ENCODE data around the gene BIRC5.
A peak's percentile ranks its signal among the peaks of the same experiment; 100 is the strongest.

Gene BIRC5

DNA sequence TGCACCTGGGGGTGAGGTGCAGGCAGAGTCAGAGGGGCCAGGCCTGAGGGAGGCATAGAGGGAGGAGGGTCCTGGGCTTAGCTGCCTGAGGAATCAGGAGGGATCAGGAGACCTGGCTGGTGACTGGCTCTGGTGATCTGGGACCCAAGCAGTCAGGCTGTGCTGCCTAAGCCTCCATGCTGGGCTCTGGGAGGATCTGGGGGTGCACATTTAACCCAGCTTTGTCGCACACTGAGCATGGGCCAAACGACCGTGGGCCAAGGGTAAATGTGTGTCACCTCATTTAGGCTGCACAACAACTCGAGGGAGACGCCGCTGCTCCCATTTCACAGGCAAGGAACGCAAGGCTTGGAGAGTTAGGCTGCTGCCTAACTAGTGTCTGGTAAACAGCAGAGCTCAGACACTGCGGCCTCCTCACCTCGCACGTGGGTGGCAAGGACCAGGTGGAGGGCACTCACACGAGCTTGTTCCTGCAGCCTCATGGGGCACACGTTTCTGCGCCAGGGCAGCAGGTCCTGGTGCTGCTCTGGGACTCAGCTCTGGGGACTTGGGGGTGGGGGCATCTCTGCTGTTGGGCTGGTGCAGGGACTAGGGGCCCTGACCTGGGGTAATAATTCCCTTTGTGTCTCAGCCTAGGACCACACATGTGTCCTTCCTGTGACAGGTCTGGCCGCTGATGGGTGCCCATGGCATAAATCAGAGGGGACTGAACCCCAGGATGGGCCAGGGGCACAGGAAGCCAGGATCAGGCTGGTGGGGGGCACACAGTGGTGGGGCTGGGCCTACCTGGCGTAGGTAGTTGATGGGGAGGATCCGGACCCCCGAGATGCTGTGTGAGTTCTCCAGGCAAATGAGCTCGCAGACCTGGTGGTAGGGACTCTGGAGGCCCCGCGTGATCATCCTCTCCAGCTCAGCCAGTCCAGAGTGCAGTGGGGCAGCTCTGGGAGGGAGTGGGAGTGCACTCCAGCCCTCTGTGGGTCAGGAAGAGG is 36.1 kb downstream of the BIRC5 start:
- TF ChIP-seq, protein P1, sequence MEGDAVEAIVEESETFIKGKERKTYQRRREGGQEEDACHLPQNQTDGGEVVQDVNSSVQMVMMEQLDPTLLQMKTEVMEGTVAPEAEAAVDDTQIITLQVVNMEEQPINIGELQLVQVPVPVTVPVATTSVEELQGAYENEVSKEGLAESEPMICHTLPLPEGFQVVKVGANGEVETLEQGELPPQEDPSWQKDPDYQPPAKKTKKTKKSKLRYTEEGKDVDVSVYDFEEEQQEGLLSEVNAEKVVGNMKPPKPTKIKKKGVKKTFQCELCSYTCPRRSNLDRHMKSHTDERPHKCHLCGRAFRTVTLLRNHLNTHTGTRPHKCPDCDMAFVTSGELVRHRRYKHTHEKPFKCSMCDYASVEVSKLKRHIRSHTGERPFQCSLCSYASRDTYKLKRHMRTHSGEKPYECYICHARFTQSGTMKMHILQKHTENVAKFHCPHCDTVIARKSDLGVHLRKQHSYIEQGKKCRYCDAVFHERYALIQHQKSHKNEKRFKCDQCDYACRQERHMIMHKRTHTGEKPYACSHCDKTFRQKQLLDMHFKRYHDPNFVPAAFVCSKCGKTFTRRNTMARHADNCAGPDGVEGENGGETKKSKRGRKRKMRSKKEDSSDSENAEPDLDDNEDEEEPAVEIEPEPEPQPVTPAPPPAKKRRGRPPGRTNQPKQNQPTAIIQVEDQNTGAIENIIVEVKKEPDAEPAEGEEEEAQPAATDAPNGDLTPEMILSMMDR (conservative IDR thresholded peaks at IDR 0.05; ENCODE audit: low read depth, low read length) = no peak

DNA sequence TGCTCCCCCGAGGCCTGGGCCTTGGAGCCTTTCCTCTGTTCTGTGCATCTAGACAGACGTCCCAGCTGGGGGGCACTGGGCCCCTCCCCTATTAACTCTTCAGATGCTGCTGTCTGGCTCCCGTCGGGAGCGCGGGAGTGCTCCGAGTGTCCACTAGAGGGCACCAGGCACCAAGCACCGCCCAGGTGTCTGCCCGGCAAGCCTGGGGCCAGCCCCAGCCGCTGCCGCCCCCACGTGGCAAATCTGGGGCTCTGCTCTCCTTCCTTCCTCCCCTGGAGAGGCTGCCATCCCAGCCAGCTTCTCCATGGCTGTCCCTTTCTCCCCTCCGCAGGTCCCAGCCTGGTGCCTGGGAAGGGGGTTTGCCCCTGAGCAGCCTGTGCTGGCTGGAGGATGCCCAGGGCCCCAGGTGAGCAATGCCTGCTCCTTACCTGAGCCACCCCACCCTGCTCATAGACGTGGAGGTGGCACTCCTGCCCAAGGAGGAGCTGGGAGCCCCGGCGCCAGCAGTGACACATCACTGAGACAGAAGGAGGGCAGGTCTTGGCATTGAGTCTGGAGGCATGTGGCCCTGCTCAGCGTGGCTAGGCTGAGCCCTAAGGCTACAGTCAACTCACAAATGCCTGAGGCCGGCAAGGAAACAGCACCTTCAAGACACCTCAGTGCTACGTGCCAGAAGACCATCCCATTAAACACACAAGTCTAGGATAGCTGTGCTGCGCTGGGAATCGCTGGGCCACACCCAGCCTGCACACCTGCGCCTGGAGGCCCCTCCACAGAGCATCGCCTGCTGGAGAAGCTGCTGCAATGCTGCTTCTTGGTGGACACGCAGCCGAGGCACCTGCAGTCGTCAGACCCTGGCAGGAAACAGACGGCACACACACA is 37.1 kb downstream of the BIRC5 start:
- no peaks in the 10 kb centered on the region for H4K20me1 ChIP-seq (ENCODE audit: insufficient read depth)
- H3K4me3 ChIP-seq (IDR thresholded peaks at IDR 0.05; ENCODE audit: insufficient read depth, low read depth, low read length) = no peak overlapping the region
- H3K4me2 ChIP-seq = peak overlapping the region; percentile 85
- TF ChIP-seq, protein P1 (conservative IDR thresholded peaks at IDR 0.05; ENCODE audit: low read depth, low read length) = peak; percentile 100
- H2AFZ ChIP-seq (ENCODE audit: low read depth) = peak overlapping the region; percentile 51; the same call in 1 of the 2 replicates
- H3K9ac ChIP-seq = peak overlapping the region; percentile 22; the same call in 1 of the 2 replicates
- H3K27ac ChIP-seq = peak overlapping the region; percentile 38
- no peaks in the 10 kb centered on the region for H3K79me2 ChIP-seq (ENCODE audit: insufficient read depth, low read depth)
- H3K4me1 ChIP-seq (ENCODE audit: low read depth, poor library complexity, severe bottlenecking) = peaks cover 54% of the 10 kb centered on the region
- no peaks in the 10 kb centered on the region for H3K27me3 ChIP-seq (ENCODE audit: insufficient read depth, low read depth)
- H3K36me3 ChIP-seq (ENCODE audit: insufficient read depth) = no peaks in the 10 kb centered on the region

More for the DNA sequence above, 36.1 kb downstream of the BIRC5 start:
- Histone ChIP-seq H3K4me2 (peak overlapping the region; percentile 85; the same call in 1 of the 2 replicates), H3K27me3 (ENCODE audit: insufficient read depth, low read depth) (no peaks in the 10 kb centered on the region), H3K79me2 (ENCODE audit: insufficient read depth, low read depth) (no peaks in the 10 kb centered on the region), H3K4me3 (IDR thresholded peaks at IDR 0.05; ENCODE audit: insufficient read depth, low read depth, low read length) (no peak overlapping the region), H2AFZ (ENCODE audit: low read depth) (no peak overlapping the region), H3K27ac (no peak overlapping the region), H4K20me1 (ENCODE audit: insufficient read depth) (no peaks in the 10 kb centered on the region), H3K36me3 (ENCODE audit: insufficient read depth) (no peaks in the 10 kb centered on the region), H3K9ac (no peak overlapping the region), H3K4me1 (ENCODE audit: low read depth, poor library complexity, severe bottlenecking) (peaks cover 44% of the 10 kb centered on the region)

DNA sequence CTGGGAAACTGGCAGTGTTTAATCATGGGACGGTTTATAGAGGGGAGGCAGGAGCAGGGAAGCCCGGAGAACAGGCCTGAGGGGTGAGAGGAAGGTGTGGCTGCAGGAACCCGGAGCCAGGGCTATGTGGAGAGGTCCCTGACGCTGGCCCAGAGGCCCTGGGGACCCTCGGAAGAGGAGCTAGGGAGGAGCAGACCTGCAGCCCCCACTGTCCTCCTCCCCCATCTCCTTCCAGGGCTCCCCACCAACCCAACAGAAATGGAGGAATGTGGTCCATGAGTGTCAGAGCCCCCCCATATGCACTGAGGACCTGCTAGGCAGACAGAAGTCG is 37.7 kb downstream of the BIRC5 start:
- H4K20me1 ChIP-seq (ENCODE audit: insufficient read depth) = no peaks in the 10 kb centered on the region
- H3K4me3 ChIP-seq (IDR thresholded peaks at IDR 0.05; ENCODE audit: insufficient read depth, low read depth, low read length) = no peak overlapping the region
- H3K9ac ChIP-seq = no peak overlapping the region
- no peaks in the 10 kb centered on the region for H3K79me2 ChIP-seq (ENCODE audit: insufficient read depth, low read depth)
- peak overlapping the region; percentile 51; the same call in 1 of the 2 replicates for H2AFZ ChIP-seq (ENCODE audit: low read depth)
- peak overlapping the region; percentile 38; the same call in 1 of the 2 replicates for H3K27ac ChIP-seq
- peaks cover 60% of the 10 kb centered on the region for H3K4me1 ChIP-seq (ENCODE audit: low read depth, poor library complexity, severe bottlenecking)
- H3K27me3 ChIP-seq (ENCODE audit: insufficient read depth, low read depth) = no peaks in the 10 kb centered on the region
- H3K36me3 ChIP-seq (ENCODE audit: insufficient read depth) = no peaks in the 10 kb centered on the region
- H3K4me2 ChIP-seq = peak overlapping the region; percentile 85
- TF ChIP-seq, protein P1 (conservative IDR thresholded peaks at IDR 0.05; ENCODE audit: low read depth, low read length) = no peak

DNA sequence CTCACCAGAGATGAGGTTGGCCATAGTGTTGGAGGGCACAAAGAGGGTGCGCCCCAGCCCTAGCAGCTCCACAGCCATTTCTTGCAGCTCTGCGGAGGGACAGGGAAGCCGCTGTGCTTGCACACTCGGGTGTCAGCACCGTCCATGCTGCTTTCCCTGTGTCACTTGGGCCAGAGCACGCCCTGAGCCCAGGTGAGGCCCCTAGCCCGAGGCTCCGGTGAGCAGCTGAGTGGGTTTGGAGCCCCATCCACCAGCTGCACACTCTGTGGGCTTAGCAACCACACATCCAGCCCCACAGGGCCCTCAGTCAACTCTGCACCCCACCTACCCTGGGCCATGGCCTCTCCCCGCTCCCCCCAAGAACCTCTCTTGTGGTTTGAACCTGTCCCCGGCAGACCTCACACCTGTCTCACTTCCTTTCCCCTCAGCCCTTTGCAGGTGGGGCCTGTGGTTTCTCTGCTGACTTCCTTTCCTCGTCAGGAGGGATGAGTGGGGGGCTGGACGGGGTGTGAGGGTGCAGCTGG is 38.1 kb downstream of the BIRC5 start:
- no peaks in the 10 kb centered on the region for H4K20me1 ChIP-seq (ENCODE audit: insufficient read depth)
- no peaks in the 10 kb centered on the region for H3K79me2 ChIP-seq (ENCODE audit: insufficient read depth, low read depth)
- H3K27ac ChIP-seq = peak overlapping the region; percentile 38; the same call in 1 of the 2 replicates
- peaks cover 65% of the 10 kb centered on the region for H3K4me1 ChIP-seq (ENCODE audit: low read depth, poor library complexity, severe bottlenecking)
- no peaks in the 10 kb centered on the region for H3K36me3 ChIP-seq (ENCODE audit: insufficient read depth)
- peak overlapping the region; percentile 85 for H3K4me2 ChIP-seq
- no peak overlapping the region for H3K4me3 ChIP-seq (IDR thresholded peaks at IDR 0.05; ENCODE audit: insufficient read depth, low read depth, low read length)
- no peak overlapping the region for H2AFZ ChIP-seq (ENCODE audit: low read depth)
- H3K27me3 ChIP-seq (ENCODE audit: insufficient read depth, low read depth) = no peaks in the 10 kb centered on the region
- TF ChIP-seq, protein P1 (conservative IDR thresholded peaks at IDR 0.05; ENCODE audit: low read depth, low read length) = no peak
- no peak overlapping the region for H3K9ac ChIP-seq
